ENCODE data around the gene STX8. TPM values are rescaled to one million over a fixed set of nuclear protein-coding genes. Genes with fewer than 3 reads are reported as not detected.

Gene STX8
- total RNA-seq, 2 donors from 2014 or later = 41.6 to 57.2 TPM

- Histone ChIP-seq H3K9me3 (no peaks in the 10 kb centered on the region), H3K27me3 (no peaks in the 10 kb centered on the region), H3K9ac (ENCODE audit: low read depth in 2 of 2, low read length in 2 of 2) (no peak overlapping the region), H3K4me3 (no peak overlapping the region), H3K27ac (no peak overlapping the region), H3K4me1 (no peaks in the 10 kb centered on the region), H3K36me3 (no peaks in the 10 kb centered on the region)
- DNase-seq = no peak
- TF ChIP-seq CTCF (IDR thresholded peaks at IDR 0.05) = no peak
- intact Hi-C loops (cut with DNase I) = no loop called here
These were observed 154.1 kb downstream of the STX8 start for GRCh38 chr17:9421525-9421924.

- H3K9ac ChIP-seq (ENCODE audit: low read depth in 2 of 2, low read length in 2 of 2) = no peak overlapping the region
- TF ChIP-seq CTCF (IDR thresholded peaks at IDR 0.05) = no peak
- H3K27ac ChIP-seq = no peak overlapping the region
- no peaks in the 10 kb centered on the region for H3K9me3 ChIP-seq
- no peak overlapping the region for H3K4me3 ChIP-seq
- no peak for DNase-seq
- intact Hi-C loops (cut with DNase I) = no loop called here
- H3K36me3 ChIP-seq = no peaks in the 10 kb centered on the region
- no peaks in the 10 kb centered on the region for H3K27me3 ChIP-seq
- no peaks in the 10 kb centered on the region for H3K4me1 ChIP-seq
These were observed 155.6 kb downstream of the STX8 start for GRCh38 chr17:9419932-9420453.

GRCh38 chr17:9414471-9414870 is 161.1 kb downstream of the STX8 start:
- Histone ChIP-seq H3K36me3 (no peaks in the 10 kb centered on the region), H3K4me3 (no peak overlapping the region), H3K27ac (no peak overlapping the region), H3K27me3 (no peaks in the 10 kb centered on the region), H3K9me3 (no peaks in the 10 kb centered on the region), H3K9ac (ENCODE audit: low read depth in 2 of 2, low read length in 2 of 2) (no peak overlapping the region), H3K4me1 (no peaks in the 10 kb centered on the region)
- no peak for TF ChIP-seq CTCF (IDR thresholded peaks at IDR 0.05)
- no peak for DNase-seq
- intact Hi-C loops (cut with DNase I) = no loop called here

- Histone ChIP-seq H3K27me3 (no peaks in the 10 kb centered on the region), H3K4me3 (no peak overlapping the region), H3K27ac (no peak overlapping the region), H3K9ac (ENCODE audit: low read depth in 2 of 2, low read length in 2 of 2) (no peak overlapping the region), H3K36me3 (no peaks in the 10 kb centered on the region), H3K4me1 (no peaks in the 10 kb centered on the region), H3K9me3 (no peaks in the 10 kb centered on the region)
- intact Hi-C loops (cut with DNase I) = no loop called here
- TF ChIP-seq CTCF (IDR thresholded peaks at IDR 0.05) = no peak
- DNase-seq = no peak
These were observed 164.9 kb downstream of the STX8 start for GRCh38 chr17:9410737-9411136.

- no peak overlapping the region for H3K4me3 ChIP-seq
- no peak overlapping the region for H3K27ac ChIP-seq
- TF ChIP-seq CTCF (IDR thresholded peaks at IDR 0.05) = no peak
- H3K36me3 ChIP-seq = no peaks in the 10 kb centered on the region
- no peaks in the 10 kb centered on the region for H3K9me3 ChIP-seq
- H3K4me1 ChIP-seq = no peaks in the 10 kb centered on the region
- H3K9ac ChIP-seq (ENCODE audit: low read depth in 2 of 2, low read length in 2 of 2) = no peak overlapping the region
- no peaks in the 10 kb centered on the region for H3K27me3 ChIP-seq
- no peak for DNase-seq
- intact Hi-C loops (cut with DNase I) = no loop called here
These were observed 165.3 kb downstream of the STX8 start for GRCh38 chr17:9410301-9410700.
